ENCODE data around the gene ADGB. TPM values are rescaled to one million over a fixed set of nuclear protein-coding genes. Genes with fewer than 3 reads are reported as not detected.

Gene ADGB
- total and polyA plus RNA-seq, 4 donors, result 0.18 TPM; not detected in 3

DNA sequence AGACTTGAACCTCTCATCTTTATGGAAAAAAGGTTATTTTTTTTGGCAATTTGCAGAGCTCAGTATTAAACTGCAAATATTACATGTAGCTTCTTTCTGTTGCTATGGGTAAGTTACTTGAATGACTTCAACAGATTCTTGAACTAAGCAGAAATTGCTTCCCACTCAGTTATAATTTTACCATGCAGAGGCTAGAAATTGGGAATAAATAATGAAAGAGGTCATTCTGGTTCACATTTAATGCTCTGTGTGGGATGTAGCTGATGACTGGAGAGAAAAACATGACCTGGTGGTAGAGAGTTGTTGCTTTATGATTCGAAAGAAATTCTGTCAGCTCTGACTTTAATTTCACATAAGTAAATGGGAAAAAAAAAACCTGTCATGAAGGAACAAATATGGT lies 16.8 kb upstream of the ADGB start:
- ATAC-seq (ENCODE audit: low FRiP score) (no peak), DNase-seq (no peak)
- H3K4me1 ChIP-seq (ENCODE audit: control insufficient read depth in 1 of 2, insufficient read depth in 2 of 2, low read length in 2 of 2), result no peaks in the 10 kb centered on the region
- no peaks in the 10 kb centered on the region for H3K27me3 ChIP-seq (ENCODE audit: control insufficient read depth in 1 of 2, insufficient read depth in 2 of 2, low read length in 1 of 2)
- no peak overlapping the region for H3K4me3 ChIP-seq (ENCODE audit: low read length in 2 of 2)
- intact Hi-C loops (cut with DNase I), result no loop called here
- H3K27ac ChIP-seq (ENCODE audit: low read depth in 1 of 2, low read length in 2 of 2), result no peak overlapping the region
- 40 to 62% methylated on average over 1 of the region's 1 CpG for WGBS, 2 donors
- H3K36me3 ChIP-seq (ENCODE audit: control insufficient read depth in 1 of 2, insufficient read depth in 2 of 2, low read length in 1 of 2), result no peaks in the 10 kb centered on the region
- H3K9me3 ChIP-seq (ENCODE audit: control insufficient read depth, low read length), result peaks cover 3% of the 10 kb centered on the region

DNA sequence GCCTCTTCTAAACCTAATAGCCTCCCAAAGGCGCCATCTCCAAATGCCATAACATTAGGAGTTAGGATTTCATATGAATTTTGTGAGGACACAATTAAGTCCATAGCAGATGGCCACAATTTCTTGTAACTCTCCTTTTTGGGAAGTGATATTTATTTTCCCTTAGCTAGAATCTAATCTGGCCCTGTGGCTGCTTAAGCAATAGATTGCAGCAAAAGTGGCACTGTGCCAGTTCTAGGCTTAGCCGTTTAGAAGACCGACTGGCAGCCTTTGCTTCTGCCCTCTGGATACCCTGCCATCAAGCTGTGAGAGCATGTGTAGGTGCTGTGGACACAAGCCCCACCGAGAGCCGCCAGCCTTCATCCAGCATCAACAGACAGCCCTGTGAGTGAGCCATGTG lies 15.9 kb upstream of the ADGB start:
- peak; percentile 69 for DNase-seq
- Histone ChIP-seq H3K36me3 (ENCODE audit: control insufficient read depth in 1 of 2, insufficient read depth in 2 of 2, low read length in 1 of 2) (no peaks in the 10 kb centered on the region), H3K27me3 (ENCODE audit: control insufficient read depth in 1 of 2, insufficient read depth in 2 of 2, low read length in 1 of 2) (no peaks in the 10 kb centered on the region), H3K27ac (ENCODE audit: low read depth in 1 of 2, low read length in 2 of 2) (no peak overlapping the region), H3K4me1 (ENCODE audit: control insufficient read depth in 1 of 2, insufficient read depth in 2 of 2, low read length in 2 of 2) (no peaks in the 10 kb centered on the region), H3K9me3 (ENCODE audit: control insufficient read depth, low read length) (peaks cover 3% of the 10 kb centered on the region), H3K4me3 (ENCODE audit: low read length in 2 of 2) (no peak overlapping the region)
- WGBS, 2 donors, result 51 to 54% methylated on average over 5 of the region's 5 CpGs
- no peak for ATAC-seq (ENCODE audit: low FRiP score)
- intact Hi-C loops (cut with DNase I), result no loop called here

DNA sequence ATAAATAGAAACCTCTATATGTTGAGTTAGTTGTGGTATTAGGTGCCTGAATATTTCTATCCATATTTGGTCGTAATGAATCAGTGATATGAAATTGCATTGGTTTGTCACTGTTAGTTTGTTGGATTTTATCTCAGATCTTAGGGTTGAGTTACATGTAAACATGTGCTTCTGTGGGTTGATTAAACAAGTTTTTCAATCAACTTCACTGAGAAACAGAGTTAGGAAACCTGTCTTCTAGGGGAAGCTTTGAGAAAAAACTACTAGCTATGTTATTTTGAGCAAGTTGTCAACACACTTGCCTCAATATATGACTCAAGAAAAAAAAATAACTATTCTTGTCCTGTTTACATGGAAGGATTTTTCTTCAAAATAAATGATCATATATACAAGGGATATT lies 14.8 kb upstream of the ADGB start:
- H3K4me1 ChIP-seq (ENCODE audit: control insufficient read depth in 1 of 2, insufficient read depth in 2 of 2, low read length in 2 of 2), result no peaks in the 10 kb centered on the region
- intact Hi-C loops (cut with DNase I), result no loop called here
- WGBS, 2 donors, result 56 to 61% methylated on average over 1 of the region's 1 CpG
- no peak overlapping the region for H3K27ac ChIP-seq (ENCODE audit: low read depth in 1 of 2, low read length in 2 of 2)
- no peak overlapping the region for H3K4me3 ChIP-seq (ENCODE audit: low read length in 2 of 2)
- no peaks in the 10 kb centered on the region for H3K36me3 ChIP-seq (ENCODE audit: control insufficient read depth in 1 of 2, insufficient read depth in 2 of 2, low read length in 1 of 2)
- peaks cover 3% of the 10 kb centered on the region for H3K9me3 ChIP-seq (ENCODE audit: control insufficient read depth, low read length)
- DNase-seq, result no peak
- no peaks in the 10 kb centered on the region for H3K27me3 ChIP-seq (ENCODE audit: control insufficient read depth in 1 of 2, insufficient read depth in 2 of 2, low read length in 1 of 2)
- ATAC-seq (ENCODE audit: low FRiP score), result no peak

DNA sequence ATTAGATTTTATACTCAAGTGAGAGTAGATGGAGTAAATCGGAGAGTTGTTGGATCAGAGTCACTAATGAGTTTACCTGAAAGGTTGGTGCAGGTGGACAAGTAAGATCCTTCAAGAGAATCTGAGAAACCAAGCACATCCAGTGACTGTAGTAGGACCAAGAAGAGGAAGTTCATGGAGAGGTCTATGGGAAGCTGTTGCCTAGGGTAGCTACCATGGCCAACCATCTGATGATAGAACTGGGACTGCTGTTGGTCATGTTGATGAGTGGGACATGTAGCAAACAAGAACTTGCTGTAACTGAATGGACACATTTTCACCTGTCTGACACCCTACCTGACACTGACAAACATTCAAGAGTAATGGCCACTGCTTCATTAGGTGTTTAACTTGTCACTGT lies 11.3 kb upstream of the ADGB start:
- H3K27me3 ChIP-seq (ENCODE audit: control insufficient read depth in 1 of 2, insufficient read depth in 2 of 2, low read length in 1 of 2), result no peaks in the 10 kb centered on the region
- H3K4me1 ChIP-seq (ENCODE audit: control insufficient read depth in 1 of 2, insufficient read depth in 2 of 2, low read length in 2 of 2), result no peaks in the 10 kb centered on the region
- H3K9me3 ChIP-seq (ENCODE audit: control insufficient read depth, low read length), result peaks cover 3% of the 10 kb centered on the region
- no peak overlapping the region for H3K4me3 ChIP-seq (ENCODE audit: low read length in 2 of 2)
- DNase-seq (no peak), ATAC-seq (ENCODE audit: low FRiP score) (no peak)
- no peaks in the 10 kb centered on the region for H3K36me3 ChIP-seq (ENCODE audit: control insufficient read depth in 1 of 2, insufficient read depth in 2 of 2, low read length in 1 of 2)
- intact Hi-C loops (cut with DNase I), result no loop called here
- WGBS, 2 donors, result 0% methylated on average over 1 of the region's 1 CpG
- no peak overlapping the region for H3K27ac ChIP-seq (ENCODE audit: low read depth in 1 of 2, low read length in 2 of 2)

DNA sequence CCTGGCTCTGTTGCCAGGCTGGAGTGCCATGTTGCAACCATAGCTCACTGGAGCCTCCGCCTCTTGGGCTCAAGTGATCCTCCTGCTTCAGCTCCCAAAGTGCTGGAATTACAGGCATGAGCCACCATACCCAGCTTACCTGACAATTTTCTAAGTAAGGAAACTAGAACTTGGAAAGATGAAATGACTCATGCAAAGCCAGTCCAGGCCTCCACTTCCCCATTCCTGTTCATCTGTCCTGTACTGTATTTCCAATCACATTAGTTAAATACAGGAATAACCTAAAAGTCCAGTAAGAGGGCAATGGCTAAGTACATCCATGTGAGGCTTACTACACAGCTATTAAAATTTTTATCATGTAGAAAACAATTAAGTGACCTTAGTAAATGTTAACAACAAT lies 8.3 kb upstream of the ADGB start:
- Histone ChIP-seq H3K9me3 (ENCODE audit: control insufficient read depth, low read length) (no peaks in the 10 kb centered on the region), H3K4me3 (ENCODE audit: low read length in 2 of 2) (no peak overlapping the region), H3K4me1 (ENCODE audit: control insufficient read depth in 1 of 2, insufficient read depth in 2 of 2, low read length in 2 of 2) (no peaks in the 10 kb centered on the region), H3K27ac (ENCODE audit: low read depth in 1 of 2, low read length in 2 of 2) (no peak overlapping the region), H3K36me3 (ENCODE audit: control insufficient read depth in 1 of 2, insufficient read depth in 2 of 2, low read length in 1 of 2) (no peaks in the 10 kb centered on the region), H3K27me3 (ENCODE audit: control insufficient read depth in 1 of 2, insufficient read depth in 2 of 2, low read length in 1 of 2) (no peaks in the 10 kb centered on the region)
- DNase-seq, result no peak
- intact Hi-C loops (cut with DNase I), result no loop called here
- 92 to 96% methylated on average over 1 of the region's 1 CpG for WGBS, 2 donors
- ATAC-seq (ENCODE audit: low FRiP score), result no peak

DNA sequence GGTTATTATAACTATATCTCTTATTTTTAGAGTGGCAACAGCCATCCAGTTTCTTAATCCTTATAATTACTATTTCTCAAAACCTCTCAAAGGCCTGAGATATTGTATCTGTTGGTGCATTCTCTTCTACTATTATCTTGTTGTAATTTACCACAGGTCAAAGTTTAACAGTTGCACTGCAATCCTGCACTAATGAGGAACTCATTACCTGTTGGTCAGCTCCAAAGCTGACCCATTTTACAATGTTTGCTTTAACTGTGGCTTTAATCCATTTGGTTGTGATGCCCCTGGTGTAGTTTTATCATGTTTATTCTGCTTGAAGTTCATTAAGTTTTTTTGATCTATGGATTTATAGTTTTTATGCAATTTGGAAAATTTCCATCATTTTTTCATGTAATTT lies 6.3 kb upstream of the ADGB start:
- H3K36me3 ChIP-seq (ENCODE audit: control insufficient read depth in 1 of 2, insufficient read depth in 2 of 2, low read length in 1 of 2), result no peaks in the 10 kb centered on the region
- intact Hi-C loops (cut with DNase I), result no loop called here
- no peaks in the 10 kb centered on the region for H3K27me3 ChIP-seq (ENCODE audit: control insufficient read depth in 1 of 2, insufficient read depth in 2 of 2, low read length in 1 of 2)
- DNase-seq, result no peak
- no peaks in the 10 kb centered on the region for H3K4me1 ChIP-seq (ENCODE audit: control insufficient read depth in 1 of 2, insufficient read depth in 2 of 2, low read length in 2 of 2)
- no peaks in the 10 kb centered on the region for H3K9me3 ChIP-seq (ENCODE audit: control insufficient read depth, low read length)
- ATAC-seq (ENCODE audit: low FRiP score), result no peak
- no peak overlapping the region for H3K4me3 ChIP-seq (ENCODE audit: low read length in 2 of 2)
- no peak overlapping the region for H3K27ac ChIP-seq (ENCODE audit: low read depth in 1 of 2, low read length in 2 of 2)

DNA sequence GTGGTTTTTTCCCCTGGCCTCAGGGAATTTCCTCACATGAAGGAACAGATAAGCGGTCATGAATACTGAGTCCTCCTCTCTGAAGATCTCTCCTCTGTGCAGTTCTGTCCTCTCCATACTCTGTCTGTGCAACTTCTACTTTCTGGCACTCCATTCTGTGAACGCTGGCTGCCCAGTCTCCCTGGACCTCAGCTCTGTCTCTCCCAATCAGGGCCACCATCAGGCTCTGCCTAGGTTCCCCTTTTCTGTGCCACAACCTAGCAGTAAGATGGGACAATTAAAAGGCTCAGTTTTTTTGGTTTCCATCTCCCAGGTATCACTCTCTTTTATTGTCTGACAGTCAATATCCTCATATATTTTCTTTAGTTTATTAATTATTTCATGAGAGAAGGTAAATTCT lies 4.8 kb upstream of the ADGB start:
- no peak overlapping the region for H3K27ac ChIP-seq (ENCODE audit: low read depth in 1 of 2, low read length in 2 of 2)
- no peaks in the 10 kb centered on the region for H3K4me1 ChIP-seq (ENCODE audit: control insufficient read depth in 1 of 2, insufficient read depth in 2 of 2, low read length in 2 of 2)
- H3K4me3 ChIP-seq (ENCODE audit: low read length in 2 of 2), result no peak overlapping the region
- H3K36me3 ChIP-seq (ENCODE audit: control insufficient read depth in 1 of 2, insufficient read depth in 2 of 2, low read length in 1 of 2), result no peaks in the 10 kb centered on the region
- no peaks in the 10 kb centered on the region for H3K9me3 ChIP-seq (ENCODE audit: control insufficient read depth, low read length)
- intact Hi-C loops (cut with DNase I), result no loop called here
- WGBS, 2 donors, result 84 to 88% methylated on average over 2 of the region's 2 CpGs
- H3K27me3 ChIP-seq (ENCODE audit: control insufficient read depth in 1 of 2, insufficient read depth in 2 of 2, low read length in 1 of 2), result no peaks in the 10 kb centered on the region
- DNase-seq, result no peak
- no peak for ATAC-seq (ENCODE audit: low FRiP score)

DNA sequence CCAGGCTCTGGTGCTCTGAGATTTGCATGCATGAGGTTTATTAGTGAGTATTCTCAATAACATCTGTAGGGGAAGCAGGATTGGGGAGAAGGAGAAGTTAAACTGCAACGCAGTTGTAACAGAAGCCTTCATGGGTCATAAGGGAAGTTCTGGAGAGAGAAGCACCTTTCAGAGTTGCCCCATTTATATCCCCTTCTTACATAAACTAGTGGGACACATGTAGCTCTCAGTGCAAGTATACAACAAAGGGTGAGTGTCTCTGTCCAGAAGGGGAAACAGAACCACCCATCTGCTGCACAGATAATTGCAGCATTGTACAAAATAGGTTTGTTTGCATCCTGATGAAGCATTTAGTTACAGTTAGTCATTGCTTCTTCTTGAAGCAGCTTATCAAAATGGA lies 4.3 kb upstream of the ADGB start:
- Histone ChIP-seq H3K4me3 (ENCODE audit: low read length in 2 of 2) (no peak overlapping the region), H3K4me1 (ENCODE audit: control insufficient read depth in 1 of 2, insufficient read depth in 2 of 2, low read length in 2 of 2) (no peaks in the 10 kb centered on the region), H3K27ac (ENCODE audit: low read depth in 1 of 2, low read length in 2 of 2) (no peak overlapping the region), H3K36me3 (ENCODE audit: control insufficient read depth in 1 of 2, insufficient read depth in 2 of 2, low read length in 1 of 2) (no peaks in the 10 kb centered on the region), H3K27me3 (ENCODE audit: control insufficient read depth in 1 of 2, insufficient read depth in 2 of 2, low read length in 1 of 2) (no peaks in the 10 kb centered on the region), H3K9me3 (ENCODE audit: control insufficient read depth, low read length) (no peaks in the 10 kb centered on the region)
- WGBS, 2 donors, result 71 to 81% methylated on average over 1 of the region's 1 CpG
- intact Hi-C loops (cut with DNase I), result no loop called here
- DNase-seq (no peak), ATAC-seq (ENCODE audit: low FRiP score) (no peak)

DNA sequence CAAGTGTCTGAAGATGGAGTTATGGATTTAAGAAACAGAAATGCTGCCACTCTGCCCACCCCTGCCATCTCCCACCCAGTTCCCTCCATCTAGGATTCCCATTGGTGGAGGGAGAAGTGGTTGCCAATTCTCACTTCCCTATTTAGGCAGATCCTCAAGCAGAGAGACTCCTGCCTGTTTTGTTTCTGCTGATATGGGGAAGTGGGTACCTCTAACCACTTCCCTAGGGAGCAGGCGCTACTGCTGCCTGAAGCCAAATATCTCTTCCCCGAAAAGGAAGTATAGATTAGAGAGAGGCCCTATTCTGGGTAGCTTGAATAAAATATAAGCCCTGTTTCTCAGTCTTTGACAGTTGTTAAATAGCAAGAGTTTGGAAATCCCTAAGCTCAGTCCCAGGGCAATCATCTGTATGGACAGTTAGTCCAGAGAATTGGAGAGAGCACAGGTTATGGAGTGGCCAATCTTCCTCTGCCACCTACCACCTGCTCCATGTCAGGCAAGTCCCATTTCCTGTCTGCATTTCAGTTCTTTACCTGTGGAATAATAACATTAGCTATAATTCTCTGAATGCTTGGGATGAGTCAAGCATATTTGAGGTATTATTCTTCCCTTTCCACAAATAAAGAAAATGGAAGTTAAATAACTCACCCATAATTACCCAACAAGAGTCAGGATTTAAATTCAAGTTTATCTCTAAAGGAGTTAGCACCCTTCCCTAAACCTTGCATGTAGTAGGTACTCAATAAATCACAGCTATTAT lies 2.6 kb upstream of the ADGB start:
- ATAC-seq (ENCODE audit: low FRiP score) (no peak), DNase-seq (no peak)
- intact Hi-C loops (cut with DNase I), result no loop called here
- Histone ChIP-seq H3K27me3 (ENCODE audit: control insufficient read depth in 1 of 2, insufficient read depth in 2 of 2, low read length in 1 of 2) (no peaks in the 10 kb centered on the region), H3K9me3 (ENCODE audit: control insufficient read depth, low read length) (no peaks in the 10 kb centered on the region), H3K4me3 (ENCODE audit: low read length in 2 of 2) (no peak overlapping the region), H3K27ac (ENCODE audit: low read depth in 1 of 2, low read length in 2 of 2) (no peak overlapping the region), H3K36me3 (ENCODE audit: control insufficient read depth in 1 of 2, insufficient read depth in 2 of 2, low read length in 1 of 2) (no peaks in the 10 kb centered on the region), H3K4me1 (ENCODE audit: control insufficient read depth in 1 of 2, insufficient read depth in 2 of 2, low read length in 2 of 2) (no peaks in the 10 kb centered on the region)
- 34 to 36% methylated on average over 2 of the region's 2 CpGs for WGBS, 2 donors
